Smooth muscle cell (in vitro differentiated cells): ENCODE data around the gene SACM1L. TPM values are rescaled to one million over a fixed set of nuclear protein-coding genes. Genes with fewer than 3 reads are reported as not detected.

Experiments
- DNase-seq: peaks from one replicate; lab custom pipeline; 2025; ENCODE audit not compliant: unreplicated experiment; lab: John Stamatoyannopoulos, UW
- H2AFZ ChIP-seq: fragments of 200-600 bp; sonication (generic); 2 replicates; pipeline ENCODE4 v1.6.0; 2016; ENCODE audit warnings: antibody characterized with exemption, low read depth, mild to moderate bottlenecking
- H3F3A ChIP-seq: fragments of 200-600 bp; sonication (generic); 2 replicates; pipeline ENCODE4 v1.6.0; 2017; ENCODE audit warnings: antibody characterized with exemption, low read depth
- H3K27ac ChIP-seq: fragments of 200-600 bp; sonication (generic); 2 replicates; pipeline ENCODE4 v1.5.1; 2016; ENCODE audit warnings: low read depth, mild to moderate bottlenecking
- H3K27me3 ChIP-seq: fragments of 200-600 bp; sonication (generic); 2 replicates; pipeline ENCODE4 v1.6.1; 2016; ENCODE audit warnings: low read depth, mild to moderate bottlenecking
- H3K36me3 ChIP-seq: fragments of 200-600 bp; sonication (generic); 2 replicates; pipeline ENCODE4 v1.5.1; 2016; ENCODE audit warnings: low read depth
- H3K4me1 ChIP-seq: fragments of 200-600 bp; sonication (generic); 2 replicates; pipeline ENCODE4 v1.5.1; 2016; ENCODE audit warnings: low read depth
- H3K4me2 ChIP-seq: fragments of 200-600 bp; sonication (generic); 2 replicates; pipeline ENCODE4 v1.6.0; 2016; ENCODE audit warnings: mild to moderate bottlenecking
- H3K4me3 ChIP-seq: fragments of 200-600 bp; sonication (generic); 2 replicates; pipeline ENCODE4 v1.5.1; 2016; ENCODE audit warnings: mild to moderate bottlenecking
- H3K79me2 ChIP-seq: fragments of 200-600 bp; sonication (generic); 2 replicates; pipeline ENCODE4 v1.6.0; 2016; ENCODE audit warnings: low read depth, mild to moderate bottlenecking
- H3K9ac ChIP-seq: fragments of 200-600 bp; sonication (generic); 2 replicates; pipeline ENCODE4 v1.6.0; 2016; ENCODE audit warnings: low read depth
- H3K9me3 ChIP-seq: fragments of 200-600 bp; sonication (generic); replicated peaks from 2 replicates; pipeline ENCODE4 v1.5.1; 2016; ENCODE audit warnings: low read depth
- H4K20me1 ChIP-seq: fragments of 200-600 bp; sonication (generic); 2 replicates; pipeline ENCODE4 v1.6.0; 2016; ENCODE audit warnings: low read depth
- CTCF ChIP-seq: fragments of 200-600 bp; sonication (generic); IDR thresholded peaks from 2 replicates; pipeline ENCODE4 v1.5.1; 2017; ENCODE audit warnings: borderline replicate concordance, mild to moderate bottlenecking, antibody characterized with exemption; ENCODE audit not compliant: insufficient read depth, poor library complexity, severe bottlenecking
- WGBS: methylation state at CpG from one replicate; pipeline ENCODE4 v1.1.7; 2016; ENCODE audit warnings: low lambda C conversion rate; 5-methylcytosine and 5-hydroxymethylcytosine counted together
- polyA plus RNA-seq: library from polyadenylated mRNA; unstranded; fragments of >200 nt; fragmentation: Nextera tagmentation; extraction: Ambion mirVana; gene quantifications from 2 replicates; pipeline ENCODE4 v1.2.1, GENCODE V29; 2016
- total RNA-seq: library from RNA; depleted of rRNA; stranded (reverse); fragments of >200 nt; gene quantifications from 2 replicates; pipeline ENCODE4 v1.2.3, GENCODE V29; 2014

The SACM1L gene
- total and polyA plus RNA-seq, 2 experiments from 2014 or later = 12.9 to 24.7 TPM

- no peaks in the 10 kb centered on the region for H3K79me2 ChIP-seq
- TF ChIP-seq CTCF = no peak
- no peaks in the 10 kb centered on the region for H3K27me3 ChIP-seq
- no peak overlapping the region for H3K4me2 ChIP-seq
- H3K36me3 ChIP-seq = no peaks in the 10 kb centered on the region
- H2AFZ ChIP-seq = no peak overlapping the region
- H3F3A ChIP-seq = no peaks in the 10 kb centered on the region
- no peaks in the 10 kb centered on the region for H3K9me3 ChIP-seq
- H3K4me1 ChIP-seq = no peaks in the 10 kb centered on the region
- no peak overlapping the region for H3K4me3 ChIP-seq
- H3K9ac ChIP-seq = no peak overlapping the region
- H4K20me1 ChIP-seq = no peaks in the 10 kb centered on the region
- 95% methylated on average over 10 of the region's 10 CpGs for WGBS
- no peak overlapping the region for H3K27ac ChIP-seq
- DNase-seq = no peak
Measured at GRCh38 chr3:45677841-45678240, 11.4 kb upstream of the SACM1L start.

- no peak for DNase-seq
- Histone ChIP-seq H3K27ac (no peak overlapping the region), H3K9me3 (no peaks in the 10 kb centered on the region), H3K9ac (no peak overlapping the region), H3K27me3 (no peaks in the 10 kb centered on the region), H4K20me1 (no peaks in the 10 kb centered on the region), H3K4me3 (no peak overlapping the region), H3F3A (no peaks in the 10 kb centered on the region), H3K4me1 (no peaks in the 10 kb centered on the region), H3K79me2 (no peaks in the 10 kb centered on the region), H3K36me3 (no peaks in the 10 kb centered on the region), H2AFZ (no peak overlapping the region), H3K4me2 (no peak overlapping the region)
- TF ChIP-seq CTCF = no peak
- 36% methylated on average over 8 of the region's 8 CpGs for WGBS
Measured at GRCh38 chr3:45679805-45680204, 9.4 kb upstream of the SACM1L start.

GRCh38 chr3:45681221-45681620, 8.0 kb upstream of the SACM1L start:
- Histone ChIP-seq H3K27me3 (no peaks in the 10 kb centered on the region), H3K9ac (no peak overlapping the region), H3K4me2 (no peak overlapping the region), H3K79me2 (no peaks in the 10 kb centered on the region), H3K9me3 (no peaks in the 10 kb centered on the region), H3K4me1 (no peaks in the 10 kb centered on the region), H3K36me3 (no peaks in the 10 kb centered on the region), H3K27ac (no peak overlapping the region), H3K4me3 (no peak overlapping the region), H4K20me1 (no peaks in the 10 kb centered on the region), H3F3A (no peaks in the 10 kb centered on the region), H2AFZ (no peak overlapping the region)
- WGBS = 82% methylated on average over 1 of the region's 1 CpG
- DNase-seq = no peak
- TF ChIP-seq CTCF = no peak

GRCh38 chr3:45681846-45682245, 7.3 kb upstream of the SACM1L start:
- H3K9ac ChIP-seq = no peak overlapping the region
- H3K4me2 ChIP-seq = no peak overlapping the region
- TF ChIP-seq CTCF = no peak
- no peak overlapping the region for H2AFZ ChIP-seq
- H3K4me3 ChIP-seq = no peak overlapping the region
- H3K9me3 ChIP-seq = no peaks in the 10 kb centered on the region
- no peak overlapping the region for H3K27ac ChIP-seq
- DNase-seq = no peak
- no peaks in the 10 kb centered on the region for H3K36me3 ChIP-seq
- H3K27me3 ChIP-seq = no peaks in the 10 kb centered on the region
- 98% methylated on average over 3 of the region's 3 CpGs for WGBS
- no peaks in the 10 kb centered on the region for H3K79me2 ChIP-seq
- H3K4me1 ChIP-seq = no peaks in the 10 kb centered on the region
- no peaks in the 10 kb centered on the region for H4K20me1 ChIP-seq
- H3F3A ChIP-seq = no peaks in the 10 kb centered on the region
